ENCODE data around the gene SULT1E1.

The SULT1E1 gene

DNA sequence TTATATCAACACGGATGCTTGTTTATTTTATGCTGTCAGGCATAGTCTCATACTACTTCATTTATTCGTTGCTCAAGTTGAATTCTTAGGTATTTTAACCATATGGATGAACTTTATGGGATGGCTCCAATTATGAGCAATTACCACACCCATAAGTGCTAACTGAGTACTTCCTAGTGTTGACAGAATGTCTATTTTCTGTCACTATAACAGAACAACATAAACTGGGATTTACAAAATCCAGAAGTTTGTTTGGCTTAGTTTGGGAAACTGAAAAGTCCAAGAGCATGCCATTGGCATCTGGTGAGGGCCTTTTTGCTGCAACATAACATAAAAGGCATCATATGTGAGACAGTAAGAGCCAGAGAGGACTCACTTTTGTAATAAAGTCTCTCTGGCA is 21.0 kb downstream of the SULT1E1 start:
- Histone ChIP-seq H3K4me3 (replicated peaks; ENCODE audit: insufficient read depth, low read length) (no peak overlapping the region), H3K27me3 (ENCODE audit: insufficient read depth, poor library complexity, severe bottlenecking) (no peaks in the 10 kb centered on the region), H3K27ac (replicated peaks) (no peak overlapping the region)
- TF ChIP-seq GABPA (IDR thresholded peaks at IDR 0.05; ENCODE audit: low read depth) (no peak), POLR2AphosphoS5 (IDR thresholded peaks at IDR 0.05; ENCODE audit: low read depth) (no peak), SPI1 (IDR thresholded peaks at IDR 0.05; ENCODE audit: borderline replicate concordance, low read depth) (no peak)
- TF ChIP-seq, protein P1, sequence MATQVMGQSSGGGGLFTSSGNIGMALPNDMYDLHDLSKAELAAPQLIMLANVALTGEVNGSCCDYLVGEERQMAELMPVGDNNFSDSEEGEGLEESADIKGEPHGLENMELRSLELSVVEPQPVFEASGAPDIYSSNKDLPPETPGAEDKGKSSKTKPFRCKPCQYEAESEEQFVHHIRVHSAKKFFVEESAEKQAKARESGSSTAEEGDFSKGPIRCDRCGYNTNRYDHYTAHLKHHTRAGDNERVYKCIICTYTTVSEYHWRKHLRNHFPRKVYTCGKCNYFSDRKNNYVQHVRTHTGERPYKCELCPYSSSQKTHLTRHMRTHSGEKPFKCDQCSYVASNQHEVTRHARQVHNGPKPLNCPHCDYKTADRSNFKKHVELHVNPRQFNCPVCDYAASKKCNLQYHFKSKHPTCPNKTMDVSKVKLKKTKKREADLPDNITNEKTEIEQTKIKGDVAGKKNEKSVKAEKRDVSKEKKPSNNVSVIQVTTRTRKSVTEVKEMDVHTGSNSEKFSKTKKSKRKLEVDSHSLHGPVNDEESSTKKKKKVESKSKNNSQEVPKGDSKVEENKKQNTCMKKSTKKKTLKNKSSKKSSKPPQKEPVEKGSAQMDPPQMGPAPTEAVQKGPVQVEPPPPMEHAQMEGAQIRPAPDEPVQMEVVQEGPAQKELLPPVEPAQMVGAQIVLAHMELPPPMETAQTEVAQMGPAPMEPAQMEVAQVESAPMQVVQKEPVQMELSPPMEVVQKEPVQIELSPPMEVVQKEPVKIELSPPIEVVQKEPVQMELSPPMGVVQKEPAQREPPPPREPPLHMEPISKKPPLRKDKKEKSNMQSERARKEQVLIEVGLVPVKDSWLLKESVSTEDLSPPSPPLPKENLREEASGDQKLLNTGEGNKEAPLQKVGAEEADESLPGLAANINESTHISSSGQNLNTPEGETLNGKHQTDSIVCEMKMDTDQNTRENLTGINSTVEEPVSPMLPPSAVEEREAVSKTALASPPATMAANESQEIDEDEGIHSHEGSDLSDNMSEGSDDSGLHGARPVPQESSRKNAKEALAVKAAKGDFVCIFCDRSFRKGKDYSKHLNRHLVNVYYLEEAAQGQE (IDR thresholded peaks at IDR 0.05; ENCODE audit: insufficient replicate concordance, low read depth): no peak
- TF ChIP-seq, protein P2, sequence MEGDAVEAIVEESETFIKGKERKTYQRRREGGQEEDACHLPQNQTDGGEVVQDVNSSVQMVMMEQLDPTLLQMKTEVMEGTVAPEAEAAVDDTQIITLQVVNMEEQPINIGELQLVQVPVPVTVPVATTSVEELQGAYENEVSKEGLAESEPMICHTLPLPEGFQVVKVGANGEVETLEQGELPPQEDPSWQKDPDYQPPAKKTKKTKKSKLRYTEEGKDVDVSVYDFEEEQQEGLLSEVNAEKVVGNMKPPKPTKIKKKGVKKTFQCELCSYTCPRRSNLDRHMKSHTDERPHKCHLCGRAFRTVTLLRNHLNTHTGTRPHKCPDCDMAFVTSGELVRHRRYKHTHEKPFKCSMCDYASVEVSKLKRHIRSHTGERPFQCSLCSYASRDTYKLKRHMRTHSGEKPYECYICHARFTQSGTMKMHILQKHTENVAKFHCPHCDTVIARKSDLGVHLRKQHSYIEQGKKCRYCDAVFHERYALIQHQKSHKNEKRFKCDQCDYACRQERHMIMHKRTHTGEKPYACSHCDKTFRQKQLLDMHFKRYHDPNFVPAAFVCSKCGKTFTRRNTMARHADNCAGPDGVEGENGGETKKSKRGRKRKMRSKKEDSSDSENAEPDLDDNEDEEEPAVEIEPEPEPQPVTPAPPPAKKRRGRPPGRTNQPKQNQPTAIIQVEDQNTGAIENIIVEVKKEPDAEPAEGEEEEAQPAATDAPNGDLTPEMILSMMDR (IDR thresholded peaks at IDR 0.05; ENCODE audit: insufficient read depth, low read length): no peak
- DNase-seq (ENCODE audit: low read depth in 1 of 2, low spot score in 1 of 2): no peak

DNA sequence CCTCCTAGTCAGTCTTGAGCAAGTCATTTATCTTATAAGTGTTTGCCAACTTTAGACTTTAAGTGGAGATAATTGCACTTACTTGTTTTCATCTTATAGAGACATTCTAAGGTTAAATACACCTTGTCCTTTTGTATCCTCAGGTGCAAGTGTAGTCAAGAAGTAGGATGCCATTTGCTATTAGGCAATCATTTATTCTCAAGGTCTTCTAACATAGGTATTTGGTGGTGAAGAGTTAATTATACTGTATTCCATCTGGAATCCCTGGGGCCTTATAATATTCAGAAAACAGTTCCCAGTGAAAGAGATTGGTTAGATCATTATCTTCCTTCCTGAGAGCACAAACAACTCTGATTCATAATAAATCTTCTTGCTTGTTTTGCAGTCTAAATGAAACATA is 23.7 kb downstream of the SULT1E1 start:
- H3K27me3 ChIP-seq (ENCODE audit: insufficient read depth, poor library complexity, severe bottlenecking): no peaks in the 10 kb centered on the region
- no peak overlapping the region for H3K4me3 ChIP-seq (replicated peaks; ENCODE audit: insufficient read depth, low read length)
- TF ChIP-seq, protein P2 (IDR thresholded peaks at IDR 0.05; ENCODE audit: insufficient read depth, low read length): no peak
- TF ChIP-seq POLR2AphosphoS5 (IDR thresholded peaks at IDR 0.05; ENCODE audit: low read depth): no peak
- no peak for TF ChIP-seq SPI1 (IDR thresholded peaks at IDR 0.05; ENCODE audit: borderline replicate concordance, low read depth)
- TF ChIP-seq, protein P1 (IDR thresholded peaks at IDR 0.05; ENCODE audit: insufficient replicate concordance, low read depth): no peak
- TF ChIP-seq GABPA (IDR thresholded peaks at IDR 0.05; ENCODE audit: low read depth): no peak
- no peak overlapping the region for H3K27ac ChIP-seq (replicated peaks)
- no peak for DNase-seq (ENCODE audit: low read depth in 1 of 2, low spot score in 1 of 2)

DNA sequence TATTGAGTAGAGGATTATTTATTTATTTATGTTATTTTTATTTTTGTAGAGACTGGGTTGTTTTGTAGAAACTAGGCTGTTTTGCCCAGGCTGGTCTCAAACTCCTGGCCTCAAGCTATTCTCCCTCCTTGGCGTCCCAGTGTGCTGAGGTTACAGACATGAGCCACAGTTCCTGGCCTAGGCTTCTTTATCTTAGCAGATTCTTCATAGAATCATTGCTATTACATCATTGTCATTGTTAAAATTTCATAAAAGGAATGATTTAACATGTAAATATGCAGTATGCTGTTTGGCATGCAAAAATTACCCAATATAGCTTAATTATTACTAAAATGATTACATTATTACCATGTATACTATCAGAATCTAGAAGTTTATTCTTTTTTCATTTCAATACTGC is 24.2 kb downstream of the SULT1E1 start:
- TF ChIP-seq, protein P1 (IDR thresholded peaks at IDR 0.05; ENCODE audit: insufficient replicate concordance, low read depth): no peak
- no peak for DNase-seq (ENCODE audit: low read depth in 1 of 2, low spot score in 1 of 2)
- H3K27ac ChIP-seq (replicated peaks): no peak overlapping the region
- no peak overlapping the region for H3K4me3 ChIP-seq (replicated peaks; ENCODE audit: insufficient read depth, low read length)
- no peaks in the 10 kb centered on the region for H3K27me3 ChIP-seq (ENCODE audit: insufficient read depth, poor library complexity, severe bottlenecking)

DNA sequence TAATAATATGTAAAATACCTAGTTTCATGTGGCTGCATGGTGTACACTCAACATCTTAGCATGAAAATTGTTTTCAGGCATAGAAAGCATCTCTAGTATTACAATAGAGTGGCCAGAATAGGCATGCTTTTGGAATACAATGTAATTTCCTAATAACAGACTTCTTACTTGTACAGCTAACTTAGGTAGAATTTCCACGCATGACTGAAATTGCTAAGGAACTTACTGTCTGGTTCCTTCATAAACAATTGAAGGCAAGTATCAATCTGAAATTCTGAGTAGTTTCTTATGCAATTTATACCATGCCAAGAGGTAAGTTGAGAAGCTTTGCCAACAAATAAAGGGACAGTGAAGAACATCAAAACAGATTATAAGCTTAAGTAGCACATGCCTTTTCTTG is 26.7 kb downstream of the SULT1E1 start:
- H3K4me3 ChIP-seq (replicated peaks; ENCODE audit: insufficient read depth, low read length): no peak overlapping the region
- H3K27ac ChIP-seq (replicated peaks): peak overlapping the region; percentile 95
- no peaks in the 10 kb centered on the region for H3K27me3 ChIP-seq (ENCODE audit: insufficient read depth, poor library complexity, severe bottlenecking)
- DNase-seq (ENCODE audit: low read depth in 1 of 2, low spot score in 1 of 2): no peak
- TF ChIP-seq POLR2AphosphoS5 (IDR thresholded peaks at IDR 0.05; ENCODE audit: low read depth): no peak
- TF ChIP-seq, protein P1 (IDR thresholded peaks at IDR 0.05; ENCODE audit: insufficient replicate concordance, low read depth): no peak
- no peak for TF ChIP-seq GABPA (IDR thresholded peaks at IDR 0.05; ENCODE audit: low read depth)

All from HL-60 (cell line).